A673 (cell line): Measurements from ENCODE around the gene MORF4L2.

Experiments
- CTCF ChIP-seq: fragments of 300-800, 200-600 bp; sonication (generic); conservative IDR thresholded peaks from 2 replicates; pipeline ENCODE4 v1.5.1; 2017; ENCODE audit warnings: low read depth, mild to moderate bottlenecking, antibody characterized with exemption, low read length, moderate library complexity, mixed read lengths
- EZH2 ChIP-seq: fragments of 200-600 bp; sonication (generic); IDR thresholded peaks from 2 replicates; pipeline ENCODE4 v1.6.1; 2017; ENCODE audit warnings: borderline replicate concordance, low read depth, mild to moderate bottlenecking, mixed read lengths, antibody characterized with exemption, low read length; ENCODE audit not compliant: poor library complexity, severe bottlenecking

DNA sequence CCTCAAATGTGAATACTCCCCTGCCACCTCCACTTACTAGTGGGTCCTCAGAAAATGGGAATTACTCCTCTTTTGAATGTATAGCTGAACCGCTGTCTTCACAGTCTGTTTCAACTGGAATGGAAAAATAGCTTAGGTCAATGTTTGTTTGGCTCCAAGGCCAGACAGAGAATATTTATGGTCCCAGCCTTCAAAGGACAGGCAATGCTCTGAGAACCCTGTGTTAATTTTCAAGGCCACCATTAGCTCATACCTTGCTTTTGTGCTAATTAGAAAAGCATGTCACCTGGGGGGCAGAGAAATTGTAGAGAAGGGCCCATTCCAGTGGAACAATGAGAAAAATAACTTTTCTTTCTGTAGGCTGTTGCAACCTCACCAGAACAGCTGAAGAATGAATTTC lies 4.6 kb upstream of the MORF4L2 start:
- TF ChIP-seq CTCF (no peak), EZH2 (no peak)
